Prostate gland (tissue), 2 donors: ENCODE data around the gene JPH3. TPM values are rescaled to one million over a fixed set of nuclear protein-coding genes. Genes with fewer than 3 reads are reported as not detected.

Experiments
- DNase-seq: peaks from one replicate; pipeline ENCODE4 v3.0.0-alpha.2; 2019; ENCODE audit warnings: low spot score
- H3K27ac ChIP-seq, 2 donors: fragments of 200-600 bp; sonication (generic); 2 replicates each; pipeline ENCODE4 v1.5.1; 2017 to 2019
- H3K27me3 ChIP-seq: fragments of 200-600 bp; sonication (generic); replicated peaks from 2 replicates; pipeline ENCODE4 v1.5.1; 2019; ENCODE audit not compliant: insufficient read depth
- H3K36me3 ChIP-seq, 2 donors: fragments of 200-600 bp; sonication (generic); 1 replicate in 1 of 2; 2 replicates in 1 of 2; pipeline versions ENCODE4 v1.5.1 to v1.8.1; 2017 to 2019
- H3K4me1 ChIP-seq: fragments of 200-600 bp; sonication (generic); replicated peaks from 2 replicates; pipeline ENCODE4 v1.5.1; 2019
- H3K4me3 ChIP-seq, 2 donors: fragments of 200-600 bp; sonication (generic); 2 replicates each; pipeline ENCODE4 v1.5.1; 2017 to 2019
- H3K9me3 ChIP-seq: fragments of 200-600 bp; sonication (generic); 2 replicates; pipeline ENCODE4 v1.5.1; 2017
- POLR2A ChIP-seq: fragments of 450-650 bp; IDR thresholded peaks from one replicate; pipeline ENCODE4 v1.6.1; 2016; ENCODE audit warnings: antibody characterized with exemption, mild to moderate bottlenecking
- POLR2AphosphoS5 ChIP-seq: sonication (generic); formaldehyde crosslinking; IDR thresholded peaks from one replicate; pipeline ENCODE4 v1.6.1; 2017; ENCODE audit warnings: antibody characterized with exemption
- WGBS: methylation state at CpG from one replicate; pipeline ENCODE4 v1.1.5; 2018; 5-methylcytosine and 5-hydroxymethylcytosine counted together
- intact Hi-C: fragments of 100-400 bp; cut with DNase I; formaldehyde crosslinking; loops from one replicate; pipeline ENCODE4 v1.14.2; 2022
- total RNA-seq, 2 donors: library from RNA; depleted of rRNA; stranded (reverse); fragments of >200 nt; gene quantifications; one replicate each; pipeline ENCODE4 v1.1.0, GENCODE V29; 2016
- TF ChIP-seq, protein P1 (sequence below), 4 experiments: fragments of 200-600 bp in 2 of 4; fragments of 450-650 bp in 2 of 4; sonication (generic) in 2 of 4; IDR thresholded peaks; 1 replicate in 3 of 4; 2 replicates in 1 of 4; pipeline ENCODE4 v1.5.1; 2016 to 2019; ENCODE audit warnings: antibody characterized with exemption in 4 of 4, mild to moderate bottlenecking in 2 of 4, moderate library complexity in 2 of 4

Gene JPH3
- total RNA-seq, 2 donors from 2014 or later: 1.0 to 6.1 TPM

DNA sequence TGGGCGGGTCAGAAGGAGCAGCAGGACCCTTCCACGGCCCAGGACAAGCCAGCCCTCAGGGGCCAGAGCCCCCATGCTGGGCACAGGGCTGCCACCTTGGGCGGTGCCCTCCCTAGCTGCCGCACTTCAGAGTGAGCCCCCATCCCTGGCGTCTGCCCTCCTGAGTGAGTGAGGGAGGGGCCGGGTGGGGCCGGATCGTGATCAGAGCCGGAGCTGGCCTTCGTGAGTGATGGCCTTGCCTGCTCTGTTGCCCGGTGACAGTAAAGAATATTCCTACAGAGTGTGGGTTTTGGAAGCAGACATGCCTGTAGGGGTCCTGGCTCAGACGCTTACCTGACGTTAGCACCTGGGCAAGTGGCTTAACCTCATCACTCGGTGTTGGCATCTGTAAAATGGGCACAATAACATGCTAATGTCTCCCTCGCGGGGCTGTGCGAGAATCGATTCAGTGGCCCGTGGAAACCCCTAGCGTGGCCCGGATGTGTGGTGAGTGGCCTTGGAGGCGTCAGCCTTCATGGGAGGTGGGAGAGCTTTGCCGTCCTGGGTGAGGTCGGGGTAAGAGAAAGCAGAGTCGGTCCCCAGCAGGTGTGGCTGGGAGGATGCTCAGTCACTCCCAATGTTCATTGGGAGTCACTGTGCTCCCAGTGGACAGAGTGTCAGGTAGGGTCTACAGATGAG, 26.1 kb downstream of the JPH3 start:
- no peak for DNase-seq
- H3K36me3 ChIP-seq: no peaks in the 10 kb centered on the region
- no peak overlapping the region for H3K4me3 ChIP-seq
- intact Hi-C loops: no loop called here
- no peak overlapping the region for H3K27ac ChIP-seq
- H3K4me1 ChIP-seq: no peaks in the 10 kb centered on the region
- WGBS: 92% methylated on average over 15 of the region's 25 CpGs
- H3K27me3 ChIP-seq: peaks cover 14% of the 10 kb centered on the region
- TF ChIP-seq, protein P1, sequence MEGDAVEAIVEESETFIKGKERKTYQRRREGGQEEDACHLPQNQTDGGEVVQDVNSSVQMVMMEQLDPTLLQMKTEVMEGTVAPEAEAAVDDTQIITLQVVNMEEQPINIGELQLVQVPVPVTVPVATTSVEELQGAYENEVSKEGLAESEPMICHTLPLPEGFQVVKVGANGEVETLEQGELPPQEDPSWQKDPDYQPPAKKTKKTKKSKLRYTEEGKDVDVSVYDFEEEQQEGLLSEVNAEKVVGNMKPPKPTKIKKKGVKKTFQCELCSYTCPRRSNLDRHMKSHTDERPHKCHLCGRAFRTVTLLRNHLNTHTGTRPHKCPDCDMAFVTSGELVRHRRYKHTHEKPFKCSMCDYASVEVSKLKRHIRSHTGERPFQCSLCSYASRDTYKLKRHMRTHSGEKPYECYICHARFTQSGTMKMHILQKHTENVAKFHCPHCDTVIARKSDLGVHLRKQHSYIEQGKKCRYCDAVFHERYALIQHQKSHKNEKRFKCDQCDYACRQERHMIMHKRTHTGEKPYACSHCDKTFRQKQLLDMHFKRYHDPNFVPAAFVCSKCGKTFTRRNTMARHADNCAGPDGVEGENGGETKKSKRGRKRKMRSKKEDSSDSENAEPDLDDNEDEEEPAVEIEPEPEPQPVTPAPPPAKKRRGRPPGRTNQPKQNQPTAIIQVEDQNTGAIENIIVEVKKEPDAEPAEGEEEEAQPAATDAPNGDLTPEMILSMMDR (IDR thresholded peaks at IDR 0.05): no peak
- TF ChIP-seq POLR2AphosphoS5 (no peak), POLR2A (no peak)
- no peaks in the 10 kb centered on the region for H3K9me3 ChIP-seq

DNA sequence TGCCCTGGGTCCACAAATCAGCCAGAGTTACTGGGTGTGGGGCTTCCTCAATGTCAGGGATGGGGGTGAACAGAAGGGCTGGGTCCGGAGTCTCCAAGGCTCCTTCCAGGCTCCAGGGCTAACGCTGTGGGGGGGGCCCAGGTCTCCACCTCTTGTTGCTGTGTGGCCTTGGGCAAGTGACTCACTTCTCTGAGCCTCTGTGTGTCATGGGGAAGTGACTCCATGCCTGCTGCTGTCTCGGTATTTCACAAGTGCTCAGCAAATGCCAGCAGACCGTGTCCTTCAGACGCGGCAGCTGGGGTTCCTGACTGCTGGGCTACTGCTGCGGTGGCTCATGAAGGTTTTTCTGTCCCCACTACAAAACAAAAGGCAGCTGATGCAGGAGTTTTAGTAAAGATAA, 26.6 kb downstream of the JPH3 start:
- H3K36me3 ChIP-seq: no peaks in the 10 kb centered on the region
- H3K4me1 ChIP-seq: no peaks in the 10 kb centered on the region
- no peak overlapping the region for H3K4me3 ChIP-seq
- no peak overlapping the region for H3K27ac ChIP-seq
- 58% methylated on average over 7 of the region's 7 CpGs for WGBS
- H3K9me3 ChIP-seq: no peaks in the 10 kb centered on the region
- H3K27me3 ChIP-seq: peaks cover 14% of the 10 kb centered on the region
- intact Hi-C loops: no loop called here
- TF ChIP-seq, protein P1 (IDR thresholded peaks at IDR 0.05): no peak
- TF ChIP-seq POLR2A (no peak), POLR2AphosphoS5 (no peak)
- no peak for DNase-seq

DNA sequence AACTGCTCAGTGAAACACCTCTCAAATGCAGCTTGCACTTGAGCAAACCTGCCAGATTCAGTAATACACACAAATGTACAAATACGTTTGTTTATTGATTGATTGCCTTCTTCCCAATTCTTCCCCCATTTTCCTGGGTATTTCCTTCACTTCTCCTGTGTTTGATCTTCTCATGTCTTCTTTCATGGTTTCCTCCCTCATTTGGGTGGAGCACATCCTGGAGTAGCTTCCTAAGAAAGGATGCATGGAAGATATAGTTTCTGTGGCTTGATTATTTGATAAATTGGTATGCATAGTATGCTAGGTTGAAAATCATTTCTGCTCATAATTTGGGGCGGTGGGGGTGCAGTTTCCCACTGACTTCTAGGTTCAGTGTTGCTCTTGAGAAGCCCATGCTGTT, 28.8 kb downstream of the JPH3 start:
- Histone ChIP-seq H3K27me3 (peaks cover 19% of the 10 kb centered on the region), H3K4me3 (no peak overlapping the region), H3K36me3 (no peaks in the 10 kb centered on the region), H3K9me3 (no peaks in the 10 kb centered on the region), H3K27ac (no peak overlapping the region), H3K4me1 (no peaks in the 10 kb centered on the region)
- 95% methylated on average over 2 of the region's 2 CpGs for WGBS
- intact Hi-C loops: no loop called here
- DNase-seq: no peak
- TF ChIP-seq, protein P1 (IDR thresholded peaks at IDR 0.05): no peak

DNA sequence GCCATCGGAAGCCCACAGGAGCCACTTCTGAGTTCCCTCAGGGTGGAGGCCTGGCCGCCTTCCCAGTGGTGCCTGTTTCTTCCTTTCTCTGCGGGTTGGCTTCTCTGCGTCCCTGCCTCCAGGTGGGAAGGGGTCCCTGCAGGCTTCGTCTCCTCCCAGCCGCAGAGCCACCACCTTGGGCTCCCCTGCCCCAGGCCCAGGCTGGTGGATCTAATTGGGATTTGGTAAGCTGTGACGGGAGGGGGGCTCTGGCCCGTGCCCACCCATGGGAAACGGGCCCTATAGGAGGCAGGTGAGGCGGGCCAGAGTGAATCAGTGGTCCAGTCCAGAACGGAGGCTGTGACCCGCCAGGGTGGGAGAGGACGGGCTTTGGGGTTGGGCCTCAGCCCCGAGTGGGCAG, 32.1 kb downstream of the JPH3 start:
- 88% methylated on average over 14 of the region's 14 CpGs for WGBS
- no peak for DNase-seq

More for the DNA sequence above, 32.1 kb downstream of the JPH3 start:
- Histone ChIP-seq H3K9me3 (no peaks in the 10 kb centered on the region), H3K36me3 (no peaks in the 10 kb centered on the region), H3K27me3 (peaks cover 5% of the 10 kb centered on the region), H3K4me3 (no peak overlapping the region), H3K4me1 (no peaks in the 10 kb centered on the region), H3K27ac (no peak overlapping the region)
- intact Hi-C loops: no loop called here
- no peak for TF ChIP-seq POLR2AphosphoS5
- TF ChIP-seq, protein P1 (IDR thresholded peaks at IDR 0.05): no peak
- no peak for TF ChIP-seq POLR2A
